NCI-H1694 (cell line): ENCODE data around the gene SGCA.
A peak's percentile ranks its signal among the peaks of the same experiment; 100 is the strongest.

Experiments used
- DNase-seq: peaks from one replicate; lab custom pipeline; 2025; lab: John Stamatoyannopoulos, UW

The SGCA gene

GRCh38 chr17:50134206-50135110 is 31.3 kb upstream of the SGCA start:
- DNase-seq, result no peak

GRCh38 chr17:50135316-50136095 is 30.3 kb upstream of the SGCA start:
- no peak for DNase-seq

GRCh38 chr17:50136096-50136687 is 29.6 kb upstream of the SGCA start:
- no peak for DNase-seq

GRCh38 chr17:50137042-50137441 is 28.8 kb upstream of the SGCA start:
- DNase-seq, result no peak

- no peak for DNase-seq
Observed at GRCh38 chr17:50139185-50139783, 26.5 kb upstream of the SGCA start.

- DNase-seq, result peak; percentile 45
Observed at GRCh38 chr17:50139950-50140885, 25.6 kb upstream of the SGCA start.

GRCh38 chr17:50141026-50141744 is 24.6 kb upstream of the SGCA start:
- DNase-seq, result no peak

- DNase-seq, result no peak
Observed at GRCh38 chr17:50141745-50142110, 24.1 kb upstream of the SGCA start.

- DNase-seq, result no peak
Observed at GRCh38 chr17:50143461-50144176, 22.2 kb upstream of the SGCA start.

GRCh38 chr17:50144355-50144754 is 21.4 kb upstream of the SGCA start:
- DNase-seq, result no peak

GRCh38 chr17:50144845-50145531 is 20.8 kb upstream of the SGCA start:
- no peak for DNase-seq

- no peak for DNase-seq
Observed at GRCh38 chr17:50145532-50146229, 20.1 kb upstream of the SGCA start.

- DNase-seq, result no peak
Observed at GRCh38 chr17:50146230-50146926, 19.4 kb upstream of the SGCA start.

GRCh38 chr17:50146927-50147665 is 18.7 kb upstream of the SGCA start:
- DNase-seq, result no peak

GRCh38 chr17:50147841-50148225 is 18.0 kb upstream of the SGCA start:
- no peak for DNase-seq

GRCh38 chr17:50148226-50149090 is 17.3 kb upstream of the SGCA start:
- no peak for DNase-seq

GRCh38 chr17:50149091-50149416 is 16.8 kb upstream of the SGCA start:
- DNase-seq, result no peak
